IMR-90 (cell line): ENCODE results near the gene FXR2. TPM values are rescaled to one million over a fixed set of nuclear protein-coding genes. Genes with fewer than 3 reads are reported as not detected.

ENCODE experiments used
- ATAC-seq: fragments of 200-7000 bp; cut with Tn5 transposase; 2 replicates; pipeline ENCODE4 v1.9.1; 2020; ENCODE audit warnings: low read depth, mild to moderate bottlenecking, moderate library complexity
- BruUV-seq: library from RNA; stranded (reverse); fragments of 400-500 nt; replicated peaks from 2 replicates; lab custom pipeline; 2021; lab: Mats Ljungman, UMichigan
- CTCF ChIA-PET: fragments of 300-600 bp; formaldehyde crosslinking; extraction: SDS; loops from one replicate; lab custom pipeline; 2021; ENCODE audit warnings: antibody characterized with exemption; lab: Yijun Ruan, JAX
- POLR2A ChIA-PET: fragments of 300-600 bp; sonication (Branson Sonifier 250); formaldehyde crosslinking; loops from one replicate; lab custom pipeline; 2022; ENCODE audit warnings: antibody characterized with exemption; ENCODE audit not compliant: unreplicated experiment; lab: Charles Lee
- DNase-seq: peaks from one replicate; pipeline ENCODE4 v3.0.0; 2013
- H2AFZ ChIP-seq: replicated peaks from 2 replicates; pipeline ENCODE3; 2013; ENCODE audit warnings: low read length, mild to moderate bottlenecking; ENCODE audit not compliant: poor library complexity
- H2AK5ac ChIP-seq: 2 replicates; pipeline ENCODE4 v1.6.1; 2013; ENCODE audit warnings: low read depth, low read length, inconsistent platforms
- H2AK9ac ChIP-seq: replicated peaks from 2 replicates; pipeline ENCODE3; 2013; ENCODE audit warnings: mild to moderate bottlenecking, low read depth, low read length, moderate library complexity; ENCODE audit not compliant: poor library complexity
- H2BK120ac ChIP-seq: 2 replicates; pipeline ENCODE4 v1.6.1; 2013; ENCODE audit warnings: low read depth, low read length, inconsistent platforms
- H2BK15ac ChIP-seq: 3 replicates; pipeline ENCODE4 v1.6.1; 2013; ENCODE audit warnings: low read depth, low read length, inconsistent platforms
- H2BK20ac ChIP-seq: 2 replicates; pipeline ENCODE4 v1.6.1; 2013; ENCODE audit warnings: low read depth, mild to moderate bottlenecking, inconsistent platforms, low read length, moderate library complexity
- H2BK5ac ChIP-seq: 2 replicates; pipeline ENCODE4 v1.6.1; 2013; ENCODE audit warnings: mild to moderate bottlenecking, low read depth, low read length, inconsistent platforms; ENCODE audit not compliant: poor library complexity, severe bottlenecking
- H3K14ac ChIP-seq: replicated peaks from 2 replicates; pipeline ENCODE4 v1.6.1; 2013; ENCODE audit warnings: low read depth, low read length, inconsistent platforms
- H3K18ac ChIP-seq: 2 replicates; pipeline ENCODE4 v1.6.1; 2013; ENCODE audit warnings: low read depth, low read length, control low read depth
- H3K23ac ChIP-seq: 2 replicates; pipeline ENCODE4 v1.6.1; 2013; ENCODE audit warnings: low read depth, low read length, inconsistent platforms
- H3K27ac ChIP-seq: 2 replicates; pipeline ENCODE4 v1.5.1; 2013; ENCODE audit warnings: mild to moderate bottlenecking, control low read depth, low read length; ENCODE audit not compliant: insufficient read depth
- H3K27me3 ChIP-seq: 2 replicates; pipeline ENCODE4 v1.6.1; 2013; ENCODE audit warnings: low read length; ENCODE audit not compliant: control insufficient read depth, insufficient read depth
- H3K36me3 ChIP-seq: 2 replicates; pipeline ENCODE4 v1.6.1; 2013; ENCODE audit warnings: low read length, mixed read lengths; ENCODE audit not compliant: control insufficient read depth, insufficient read depth
- H3K4ac ChIP-seq: 2 replicates; pipeline ENCODE4 v1.6.1; 2013; ENCODE audit warnings: low read depth, low read length, inconsistent platforms
- H3K4me1 ChIP-seq: 2 replicates; pipeline ENCODE4 v1.6.1; 2013; ENCODE audit warnings: low read length, mixed read lengths; ENCODE audit not compliant: control insufficient read depth, insufficient read depth
- H3K4me2 ChIP-seq: 2 replicates; pipeline ENCODE4 v1.6.1; 2013; ENCODE audit warnings: low read depth, mild to moderate bottlenecking, control low read depth, low read length, moderate library complexity
- H3K4me3 ChIP-seq: 2 replicates; pipeline ENCODE4 v1.5.1; 2013; ENCODE audit warnings: low read depth, mild to moderate bottlenecking, control low read depth, low read length, moderate library complexity; ENCODE audit not compliant: insufficient read depth
- H3K56ac ChIP-seq: 2 replicates; pipeline ENCODE4 v1.6.1; 2013; ENCODE audit warnings: low read length, inconsistent platforms; ENCODE audit not compliant: insufficient read depth; ENCODE audit errors: extremely low read depth
- H3K79me1 ChIP-seq, 2 experiments: 2 replicates each; pipeline ENCODE4 v1.6.1; 2013; ENCODE audit warnings: low read length in 2 of 2, inconsistent platforms in 1 of 2, low read depth in 1 of 2
- H3K9ac ChIP-seq: 2 replicates; pipeline ENCODE4 v1.6.1; 2013; ENCODE audit warnings: low read depth, low read length, control low read depth
- H3K9me1 ChIP-seq: 2 replicates; pipeline ENCODE4 v1.6.1; 2013; ENCODE audit warnings: low read length, inconsistent platforms; ENCODE audit not compliant: insufficient read depth
- H3K9me3 ChIP-seq: 2 replicates; pipeline ENCODE4 v1.6.1; 2013; ENCODE audit warnings: low read length; ENCODE audit not compliant: control insufficient read depth, insufficient read depth
- H4K20me1 ChIP-seq: 2 replicates; pipeline ENCODE4 v1.6.1; 2013; ENCODE audit warnings: low read length, inconsistent platforms; ENCODE audit not compliant: insufficient read depth
- H4K5ac ChIP-seq: 2 replicates; pipeline ENCODE4 v1.6.1; 2013; ENCODE audit warnings: mild to moderate bottlenecking, low read depth, low read length, control low read depth
- H4K8ac ChIP-seq, 2 experiments: 2 replicates each; pipeline ENCODE4 v1.6.1; 2013; ENCODE audit warnings: low read depth in 2 of 2, low read length in 2 of 2, control low read depth in 1 of 2, inconsistent platforms in 1 of 2
- H4K91ac ChIP-seq: 2 replicates; pipeline ENCODE4 v1.6.1; 2013; ENCODE audit warnings: low read depth, low read length, inconsistent platforms; ENCODE audit not compliant: insufficient read depth
- BHLHE40 ChIP-seq: fragments of 150-350 bp; IDR thresholded peaks from 2 replicates; pipeline ENCODE4 v1.6.1; 2016; ENCODE audit warnings: mild to moderate bottlenecking, low read depth, low read length
- CHD1 ChIP-seq: IDR thresholded peaks from 2 replicates; pipeline ENCODE4 v1.6.1; 2012; ENCODE audit warnings: low read depth, low read length, improper control_type of control experiment
- FOS ChIP-seq: fragments of 150-350 bp; IDR thresholded peaks from 2 replicates; pipeline ENCODE4 v1.6.1; 2016; ENCODE audit warnings: low read depth, low read length
- MAZ ChIP-seq: IDR thresholded peaks from 2 replicates; pipeline ENCODE4 v1.6.1; 2012; ENCODE audit warnings: low read depth, mild to moderate bottlenecking, low read length, improper control_type of control experiment, moderate library complexity, borderline replicate concordance
- MXI1 ChIP-seq: IDR thresholded peaks from 2 replicates; pipeline ENCODE4 v1.6.1; 2012; ENCODE audit warnings: low read depth, mild to moderate bottlenecking, low read length, moderate library complexity, borderline replicate concordance
- NFE2L2 ChIP-seq: fragments of 150-350 bp; IDR thresholded peaks from 2 replicates; pipeline ENCODE4 v1.6.1; 2016; ENCODE audit warnings: low read depth, mild to moderate bottlenecking, low read length
- POLR2A ChIP-seq: IDR thresholded peaks from 2 replicates; pipeline ENCODE4 v1.6.1; 2012; ENCODE audit warnings: mild to moderate bottlenecking, low read depth, low read length
- RCOR1 ChIP-seq: IDR thresholded peaks from 2 replicates; pipeline ENCODE4 v1.6.1; 2012; ENCODE audit warnings: mild to moderate bottlenecking, low read length, improper control_type of control experiment; ENCODE audit not compliant: insufficient replicate concordance
- RFX5 ChIP-seq: IDR thresholded peaks from 2 replicates; pipeline ENCODE4 v1.8.0; 2012; ENCODE audit warnings: low read depth, mild to moderate bottlenecking, low read length, moderate library complexity
- SMC3 ChIP-seq: fragments of 150-350 bp; IDR thresholded peaks from 2 replicates; pipeline ENCODE4 v1.6.1; 2016; ENCODE audit warnings: low read depth, mild to moderate bottlenecking, antibody characterized with exemption, low read length, moderate library complexity
- WGBS, 2 experiments: methylation state at CpG; one replicate each; pipeline versions ENCODE4 v1.1.5 to v1.1.7; 2013; ENCODE audit warnings: missing lambda C conversion rate in 2 of 2; ENCODE audit not compliant: insufficient read length in 1 of 2; ENCODE audit errors: extremely low coverage in 2 of 2; 5-methylcytosine and 5-hydroxymethylcytosine counted together
- dilution Hi-C: fragments of 300-500 bp; cut with HindIII; formaldehyde crosslinking; loops from one replicate; pipeline ENCODE4 v1.14.3; 2018; ENCODE audit warnings: low sequenced_read_pairs; ENCODE audit not compliant: unreplicated experiment
- in situ Hi-C: fragments of 300-500 bp; cut with MboI; formaldehyde crosslinking; loops from 3 replicates; pipeline ENCODE4 v1.14.3; 2019; ENCODE audit warnings: low sequenced_read_pairs, inconsistent platforms, mixed read lengths
- intact Hi-C: fragments of 100-400 bp; cut with micrococcal nuclease; formaldehyde crosslinking; loops from 2 replicates; pipeline ENCODE4 v1.10.0; 2022
- polyA plus RNA-seq, 3 experiments: library from polyadenylated mRNA; depleted of rRNA; stranded (reverse); fragments of >200 nt; gene quantifications; 2 replicates each; pipeline ENCODE4 v1.2.3, GENCODE V29; 2012; ENCODE audit warnings: low replicate concordance in 1 of 3
- total RNA-seq: library from RNA; depleted of rRNA; stranded (reverse); fragments of >200 nt; gene quantifications from 2 replicates; pipeline ENCODE4 v1.2.3, GENCODE V29; 2012
- TF ChIP-seq, protein P1 (sequence below): fragments of 150-350 bp; IDR thresholded peaks from 2 replicates; pipeline ENCODE4 v1.6.1; 2017; ENCODE audit warnings: mild to moderate bottlenecking, antibody characterized with exemption, low read length, low read depth
- TF ChIP-seq, protein P2 (sequence below): fragments of 150-350 bp; IDR thresholded peaks from 2 replicates; pipeline ENCODE4 v1.6.1; 2016; ENCODE audit warnings: low read depth, mild to moderate bottlenecking, low read length, moderate library complexity, borderline replicate concordance

FXR2 gene
- total and polyA plus RNA-seq, 2 of the 4 experiments (the other 2 are of a cell fraction) = 39.1 to 55.9 TPM

DNA sequence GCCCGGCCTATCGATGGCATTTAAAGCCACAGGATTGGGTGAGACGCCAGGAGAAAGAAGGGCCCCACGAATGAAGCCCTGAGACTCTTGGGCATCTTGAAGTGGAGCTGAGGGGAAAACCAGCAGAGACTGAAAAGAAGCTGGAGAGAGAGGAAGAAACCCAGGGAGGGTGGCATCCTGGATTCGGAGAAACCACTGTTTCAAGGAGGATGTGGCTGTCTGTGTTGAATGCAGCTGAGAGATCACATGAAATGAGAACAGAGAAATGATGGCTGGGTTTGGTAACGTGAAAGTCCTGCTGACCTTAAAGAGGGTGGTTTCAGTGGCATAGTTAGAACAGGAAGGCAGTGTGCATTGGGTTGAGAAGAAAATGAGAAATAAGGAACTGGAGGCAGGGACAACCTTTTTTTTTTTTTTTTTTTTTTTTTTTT, 62.1 kb downstream of the FXR2 start:
- intact Hi-C loops = no loop called here
- Histone ChIP-seq H2BK20ac (no peak overlapping the region), H3K56ac (no peak overlapping the region), H4K8ac (no peak overlapping the region), H2BK5ac (no peak overlapping the region), H4K91ac (no peak overlapping the region), H3K79me1 (peaks cover 0 to 13% of the 10 kb centered on the region in 2 experiments; a peak in 2 of 4 replicates), H3K4me1 (peaks cover 8% of the 10 kb centered on the region), H4K20me1 (no peaks in the 10 kb centered on the region), H3K4me3 (no peak overlapping the region), H3K4ac (no peak overlapping the region), H3K18ac (no peak overlapping the region), H2BK120ac (no peak overlapping the region), H3K36me3 (peaks cover 4% of the 10 kb centered on the region; the same call in 1 of the 2 replicates), H3K14ac (no peak overlapping the region), H2AK5ac (no peak overlapping the region), H3K23ac (no peak overlapping the region), H2AFZ (no peak overlapping the region), H3K9me1 (peaks cover 5% of the 10 kb centered on the region; the same call in 1 of the 2 replicates), H3K27me3 (no peaks in the 10 kb centered on the region), H3K9ac (no peak overlapping the region), H4K5ac (no peak overlapping the region), H2BK15ac (no peak overlapping the region), H3K9me3 (no peaks in the 10 kb centered on the region), H2AK9ac (no peak overlapping the region), H3K4me2 (no peak overlapping the region), H3K27ac (no peak overlapping the region)
- ChIA-PET CTCF (no interaction called here), POLR2A (no interaction called here)
- 95% methylated on average over 3 of the region's 6 CpGs; no CpG with 5 or more reads in 1 of the 2 experiments for WGBS, 2 experiments
- TF ChIP-seq RFX5 (no peak), RCOR1 (no peak), SMC3 (no peak), NFE2L2 (no peak), MAZ (no peak), BHLHE40 (no peak), MXI1 (no peak), FOS (no peak), CHD1 (no peak), POLR2A (no peak)
- TF ChIP-seq, protein P1, sequence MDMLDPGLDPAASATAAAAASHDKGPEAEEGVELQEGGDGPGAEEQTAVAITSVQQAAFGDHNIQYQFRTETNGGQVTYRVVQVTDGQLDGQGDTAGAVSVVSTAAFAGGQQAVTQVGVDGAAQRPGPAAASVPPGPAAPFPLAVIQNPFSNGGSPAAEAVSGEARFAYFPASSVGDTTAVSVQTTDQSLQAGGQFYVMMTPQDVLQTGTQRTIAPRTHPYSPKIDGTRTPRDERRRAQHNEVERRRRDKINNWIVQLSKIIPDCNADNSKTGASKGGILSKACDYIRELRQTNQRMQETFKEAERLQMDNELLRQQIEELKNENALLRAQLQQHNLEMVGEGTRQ = no peak
- TF ChIP-seq, protein P2, sequence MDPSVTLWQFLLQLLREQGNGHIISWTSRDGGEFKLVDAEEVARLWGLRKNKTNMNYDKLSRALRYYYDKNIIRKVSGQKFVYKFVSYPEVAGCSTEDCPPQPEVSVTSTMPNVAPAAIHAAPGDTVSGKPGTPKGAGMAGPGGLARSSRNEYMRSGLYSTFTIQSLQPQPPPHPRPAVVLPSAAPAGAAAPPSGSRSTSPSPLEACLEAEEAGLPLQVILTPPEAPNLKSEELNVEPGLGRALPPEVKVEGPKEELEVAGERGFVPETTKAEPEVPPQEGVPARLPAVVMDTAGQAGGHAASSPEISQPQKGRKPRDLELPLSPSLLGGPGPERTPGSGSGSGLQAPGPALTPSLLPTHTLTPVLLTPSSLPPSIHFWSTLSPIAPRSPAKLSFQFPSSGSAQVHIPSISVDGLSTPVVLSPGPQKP = no peak
- dilution Hi-C loops = no loop called here
- DNase-seq = no peak
- ATAC-seq = no peak
- in situ Hi-C loops = loop anchor here (5.0 to 10.0 kb wide), 2 partner anchors 40 to 198 kb away; partner anchors contain the start of genes KCTD11 and TMEM95
- no TSS peak for BruUV-seq
